ENCODE results near the gene E4F1.
A peak's percentile ranks its signal among the peaks of the same experiment; 100 is the strongest.

E4F1 gene

DNA sequence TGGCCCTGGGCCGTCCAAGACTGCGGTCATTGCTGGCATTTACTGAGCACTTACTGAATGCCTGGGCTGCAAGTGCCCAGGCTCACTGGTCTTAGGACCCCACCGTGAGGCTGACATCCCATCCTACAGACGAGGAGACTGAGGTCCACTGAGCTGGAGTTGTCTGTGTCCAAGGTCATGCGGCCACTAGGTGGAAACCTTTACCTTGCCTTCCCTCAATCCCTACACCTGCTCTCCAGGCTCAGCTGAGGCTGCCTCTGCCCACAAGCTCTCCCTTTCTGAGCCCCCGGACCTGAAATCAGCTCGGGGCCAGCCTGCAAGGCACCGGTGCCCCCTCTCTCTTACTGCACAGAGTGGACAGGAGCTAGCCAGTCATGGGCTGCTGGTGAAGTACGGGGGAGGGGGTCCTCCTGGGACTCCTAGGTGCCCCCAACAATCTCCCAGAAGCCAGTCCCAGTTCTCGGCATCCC is 28.5 kb upstream of the E4F1 start:
- TF ChIP-seq, protein P1, sequence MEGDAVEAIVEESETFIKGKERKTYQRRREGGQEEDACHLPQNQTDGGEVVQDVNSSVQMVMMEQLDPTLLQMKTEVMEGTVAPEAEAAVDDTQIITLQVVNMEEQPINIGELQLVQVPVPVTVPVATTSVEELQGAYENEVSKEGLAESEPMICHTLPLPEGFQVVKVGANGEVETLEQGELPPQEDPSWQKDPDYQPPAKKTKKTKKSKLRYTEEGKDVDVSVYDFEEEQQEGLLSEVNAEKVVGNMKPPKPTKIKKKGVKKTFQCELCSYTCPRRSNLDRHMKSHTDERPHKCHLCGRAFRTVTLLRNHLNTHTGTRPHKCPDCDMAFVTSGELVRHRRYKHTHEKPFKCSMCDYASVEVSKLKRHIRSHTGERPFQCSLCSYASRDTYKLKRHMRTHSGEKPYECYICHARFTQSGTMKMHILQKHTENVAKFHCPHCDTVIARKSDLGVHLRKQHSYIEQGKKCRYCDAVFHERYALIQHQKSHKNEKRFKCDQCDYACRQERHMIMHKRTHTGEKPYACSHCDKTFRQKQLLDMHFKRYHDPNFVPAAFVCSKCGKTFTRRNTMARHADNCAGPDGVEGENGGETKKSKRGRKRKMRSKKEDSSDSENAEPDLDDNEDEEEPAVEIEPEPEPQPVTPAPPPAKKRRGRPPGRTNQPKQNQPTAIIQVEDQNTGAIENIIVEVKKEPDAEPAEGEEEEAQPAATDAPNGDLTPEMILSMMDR (conservative IDR thresholded peaks at IDR 0.05; ENCODE audit: low read length), result peak; percentile 37
- peak; percentile 33 for DNase-seq (ENCODE audit: low read depth)
- H3K4me3 ChIP-seq (ENCODE audit: low read length), result no peak overlapping the region

DNA sequence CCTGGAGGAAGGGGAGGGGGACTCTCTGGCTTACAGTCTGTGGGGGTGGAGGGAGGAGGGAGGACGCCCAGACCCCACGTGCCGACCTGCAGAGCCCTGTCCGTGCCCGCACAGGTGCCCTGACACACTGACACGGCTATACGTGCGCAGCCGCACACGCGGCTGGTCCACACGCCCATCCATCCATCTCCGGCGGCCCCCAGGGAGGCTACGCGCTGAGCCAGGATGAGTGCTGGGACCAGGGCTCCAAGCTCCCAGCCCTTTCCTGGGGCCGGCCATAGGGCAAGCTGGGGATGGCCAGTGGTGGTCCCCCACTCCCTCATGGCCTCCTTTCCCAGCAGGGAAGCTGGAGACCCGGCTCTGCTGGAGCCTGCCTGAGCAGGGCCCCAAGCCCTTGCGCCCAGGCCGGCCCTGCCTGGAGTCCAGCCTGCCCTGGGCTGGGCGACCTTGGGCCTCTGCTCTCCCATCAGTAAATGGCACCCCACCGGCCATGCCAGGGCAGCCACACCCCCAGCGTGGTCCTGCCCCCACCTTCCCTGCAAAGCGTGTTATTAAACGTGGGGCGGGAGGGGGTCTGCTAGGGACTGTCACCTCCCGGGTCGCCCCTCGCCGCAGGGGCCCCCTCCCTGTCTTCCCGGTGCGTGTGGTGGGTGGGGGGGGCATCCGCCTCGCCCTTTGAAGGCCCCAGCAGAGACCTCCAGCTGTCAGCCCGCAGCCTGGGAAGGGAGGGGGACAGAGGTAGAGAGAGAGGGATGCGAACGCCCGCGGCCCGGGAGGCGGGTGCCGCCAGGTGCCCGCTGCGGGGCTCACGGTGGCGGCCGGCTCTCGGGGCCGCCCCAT is 27.8 kb upstream of the E4F1 start:
- H3K4me3 ChIP-seq (ENCODE audit: low read length), result no peak overlapping the region
- TF ChIP-seq, protein P1 (conservative IDR thresholded peaks at IDR 0.05; ENCODE audit: low read length), result no peak
- DNase-seq (ENCODE audit: low read depth), result no peak

- H3K4me3 ChIP-seq (ENCODE audit: low read length), result peak within 1 kb of the TSS; percentile 17; the same call in 1 of the 2 replicates
- TF ChIP-seq, protein P1 (conservative IDR thresholded peaks at IDR 0.05; ENCODE audit: low read length), result no peak
Measured at GRCh38 chr16:2196162-2196980, 27.0 kb upstream of the E4F1 start, which contains the start of gene CASKIN1. CASKIN1 (minus strand) TSS chr16:2196605; CDS start chr16:2196432, 173 bp downstream.

GRCh38 chr16:2196981-2197511 is 26.3 kb upstream of the E4F1 start:
- TF ChIP-seq, protein P1 (conservative IDR thresholded peaks at IDR 0.05; ENCODE audit: low read length), result no peak
- H3K4me3 ChIP-seq (ENCODE audit: low read length), result no peak overlapping the region
- no peak for DNase-seq (ENCODE audit: low read depth)

More at GRCh38 chr16:2196162-2196980, 27.0 kb upstream of the E4F1 start, which contains the start of gene CASKIN1:
- no peak for DNase-seq (ENCODE audit: low read depth)

- no peak overlapping the region for H3K4me3 ChIP-seq (ENCODE audit: low read length)
- no peak for DNase-seq (ENCODE audit: low read depth)
- TF ChIP-seq, protein P1 (conservative IDR thresholded peaks at IDR 0.05; ENCODE audit: low read length), result no peak
Measured at GRCh38 chr16:2197765-2198164, 25.6 kb upstream of the E4F1 start.

DNA sequence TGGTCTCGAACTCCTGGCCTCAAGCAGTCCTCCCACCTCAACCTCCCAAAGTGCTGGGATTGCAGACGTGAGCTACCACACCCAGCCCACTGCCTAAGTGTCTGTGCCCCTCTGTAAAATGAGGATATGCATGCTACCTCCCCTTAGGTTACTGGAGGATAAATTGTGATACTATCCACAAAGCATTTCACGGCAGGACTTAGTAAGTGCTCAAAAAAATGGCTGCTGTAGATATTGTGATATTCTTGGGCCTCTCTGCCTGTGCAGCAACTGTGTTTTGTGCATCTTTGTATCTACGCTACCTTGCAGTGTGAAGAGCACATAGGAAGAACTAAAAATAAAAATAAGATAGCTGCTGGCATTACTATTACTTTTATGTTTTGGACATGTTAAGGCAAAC is 25.1 kb upstream of the E4F1 start:
- H3K4me3 ChIP-seq (ENCODE audit: low read length), result no peak overlapping the region
- TF ChIP-seq, protein P1 (conservative IDR thresholded peaks at IDR 0.05; ENCODE audit: low read length), result no peak
- DNase-seq (ENCODE audit: low read depth), result no peak

All from AG10803 (cell line).